NOMO-1 treated with DMSO at 0.1 percent for 48 hours (cell line): ENCODE results near the gene SLC39A11.

Experiments used
- DNase-seq: peaks from one replicate; lab custom pipeline; 2025; ENCODE audit not compliant: unreplicated experiment; lab: John Stamatoyannopoulos, UW

The SLC39A11 gene

DNA sequence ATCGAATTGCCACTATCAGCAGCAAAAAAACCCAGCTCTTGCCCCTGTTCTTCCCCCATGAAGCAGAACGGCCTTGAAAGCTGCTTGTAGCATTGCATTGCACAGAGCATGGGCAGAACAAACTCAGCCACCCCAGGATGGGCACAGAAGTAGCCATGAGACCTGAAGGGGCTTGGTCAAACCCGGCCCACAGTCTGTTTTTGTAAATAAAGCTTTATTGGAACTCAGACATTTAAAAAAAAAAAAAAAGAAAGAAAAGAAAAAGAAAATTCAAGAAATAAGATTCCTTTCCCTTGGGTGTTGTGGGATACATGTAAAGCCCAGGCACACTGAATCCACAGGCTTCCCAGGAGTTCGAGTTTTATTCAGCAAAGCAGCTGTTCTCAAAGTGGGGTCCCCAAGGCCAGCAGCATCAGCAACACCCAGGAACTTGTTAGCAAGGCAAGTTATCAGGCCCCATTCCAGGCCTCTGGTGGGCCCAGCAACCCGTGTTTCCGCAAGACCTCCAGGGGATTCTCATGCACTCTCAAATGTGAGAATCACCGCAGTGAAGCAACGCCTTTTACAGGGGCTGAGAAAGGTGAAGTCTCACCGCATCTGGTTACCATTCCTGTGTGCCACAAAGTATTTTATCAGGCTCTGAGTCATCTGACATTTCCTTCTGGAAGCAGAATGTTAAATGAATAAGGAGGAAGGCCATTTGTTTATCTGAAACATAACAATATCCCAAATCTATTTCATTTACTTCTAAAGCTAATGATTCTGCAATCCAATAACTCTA is 108.2 kb downstream of the SLC39A11 start:
- DNase-seq = no peak

GRCh38 chr17:72982680-72983079 is 109.8 kb downstream of the SLC39A11 start:
- no peak for DNase-seq

DNA sequence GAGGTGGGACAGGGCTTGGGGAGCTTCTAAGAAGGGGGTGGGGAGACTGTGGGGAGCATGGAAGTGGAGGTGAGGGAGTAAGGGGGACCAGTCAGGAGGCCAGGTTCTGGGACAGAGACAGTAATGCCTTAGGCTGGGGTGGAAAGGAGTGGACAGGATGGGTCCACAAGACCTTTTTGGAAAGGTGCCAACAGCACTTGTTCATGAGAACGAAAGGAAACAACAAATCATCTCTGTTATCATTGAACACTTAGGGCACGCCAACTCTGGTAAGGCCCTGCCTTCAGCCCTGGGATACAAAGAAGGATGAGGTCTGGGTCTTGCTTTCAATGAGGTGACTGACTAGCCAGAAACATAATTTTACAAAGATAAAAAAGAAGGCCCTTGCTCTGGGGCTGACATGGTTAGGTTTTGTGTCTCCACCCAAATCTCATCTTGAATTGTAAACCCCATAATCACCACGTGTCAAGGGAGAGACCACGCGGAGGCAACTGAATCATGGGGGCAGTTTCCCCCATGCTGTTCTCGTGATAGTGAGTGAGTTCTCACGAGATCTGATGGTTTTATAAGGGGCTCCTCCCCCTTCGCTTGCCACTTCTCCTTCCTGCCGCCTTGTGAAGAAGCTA is 113.8 kb downstream of the SLC39A11 start:
- DNase-seq = no peak

DNA sequence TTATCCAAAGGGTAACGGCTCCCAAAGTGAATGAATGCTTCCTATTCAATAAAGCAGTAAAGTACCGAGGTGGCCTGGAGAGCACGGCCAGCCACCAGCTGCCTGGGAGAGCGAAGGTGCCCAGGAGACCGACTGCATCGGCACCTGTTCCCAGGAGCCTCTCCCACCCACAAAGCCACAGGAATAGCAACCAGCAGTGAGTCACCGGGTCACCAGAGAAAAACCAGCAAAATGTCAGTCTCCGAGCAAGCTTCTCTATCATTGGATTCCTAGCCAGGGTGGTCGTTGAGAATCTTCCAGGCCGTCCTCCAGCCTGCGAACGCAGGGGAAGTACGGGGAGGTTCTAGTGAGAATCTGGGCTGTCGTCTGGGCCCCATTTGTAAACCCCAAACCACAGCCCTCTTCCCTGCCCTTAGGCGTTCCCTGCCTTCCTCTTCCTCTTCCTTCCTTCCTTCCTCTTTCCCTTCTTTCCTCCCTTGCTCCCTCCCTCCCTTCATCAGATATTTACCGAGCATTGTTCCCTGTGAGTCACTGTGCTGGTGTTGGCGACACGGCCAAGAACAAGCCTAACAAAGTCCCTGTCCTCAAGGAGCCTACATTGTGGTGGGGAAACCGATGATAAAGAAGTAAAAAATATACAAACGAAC is 114.6 kb downstream of the SLC39A11 start:
- DNase-seq = peak; percentile 37

DNA sequence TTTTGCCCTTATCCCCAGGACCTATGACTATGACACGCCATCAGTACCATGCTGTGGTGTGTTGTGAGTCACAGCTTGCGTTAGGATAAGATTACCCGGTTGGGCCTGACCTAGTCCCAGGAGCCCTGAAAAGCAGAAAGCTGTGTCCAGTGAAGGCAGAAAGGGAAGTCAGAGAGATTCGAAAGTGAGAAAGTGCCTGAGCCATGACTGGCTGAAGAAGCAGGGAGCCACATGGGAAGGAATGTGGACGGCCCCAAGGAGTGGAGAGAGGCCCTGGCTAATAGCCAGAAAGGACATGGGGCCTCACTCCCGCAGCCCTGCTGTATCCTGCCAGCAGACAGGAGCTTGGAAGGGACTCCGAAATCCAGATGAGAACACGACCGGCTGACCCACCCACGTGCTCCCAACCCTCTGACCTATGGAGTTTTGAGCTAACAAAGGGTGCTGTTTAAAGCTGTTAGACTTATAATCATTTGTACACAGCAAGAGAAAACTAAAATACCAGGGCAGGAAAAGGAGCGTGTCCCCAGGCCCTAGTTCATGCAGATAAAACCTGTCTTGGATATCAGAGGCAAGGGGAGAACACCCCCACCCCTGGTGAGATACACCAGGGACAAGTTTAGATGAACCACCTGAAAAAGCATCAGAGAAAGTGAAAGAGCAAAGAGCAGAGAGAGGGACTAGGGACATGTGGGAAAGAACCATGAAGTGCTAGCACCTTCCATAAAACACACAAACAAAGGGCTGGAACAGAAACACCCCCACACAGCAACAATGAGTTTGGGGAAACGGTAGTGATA is 115.3 kb downstream of the SLC39A11 start:
- peak; percentile 86 for DNase-seq

DNA sequence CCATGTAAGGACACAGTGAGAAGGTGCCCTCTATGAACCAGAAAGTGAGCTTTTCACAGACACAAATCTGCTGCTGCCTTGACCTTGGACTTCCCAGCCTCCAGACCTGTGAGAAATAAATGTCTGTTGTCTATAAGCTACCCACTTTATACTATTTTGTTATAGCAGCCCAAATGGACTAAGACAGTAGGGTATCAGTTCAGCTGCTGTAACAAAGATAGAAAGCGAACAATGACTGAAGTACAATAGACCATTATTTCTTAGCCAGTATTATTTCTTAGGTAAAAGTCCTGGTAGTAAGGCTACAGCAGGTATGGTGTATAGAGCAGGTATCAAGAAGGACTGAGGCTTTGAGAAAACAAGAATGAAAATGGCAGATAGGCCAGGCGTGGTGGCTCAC is 117.0 kb downstream of the SLC39A11 start:
- DNase-seq = no peak

DNA sequence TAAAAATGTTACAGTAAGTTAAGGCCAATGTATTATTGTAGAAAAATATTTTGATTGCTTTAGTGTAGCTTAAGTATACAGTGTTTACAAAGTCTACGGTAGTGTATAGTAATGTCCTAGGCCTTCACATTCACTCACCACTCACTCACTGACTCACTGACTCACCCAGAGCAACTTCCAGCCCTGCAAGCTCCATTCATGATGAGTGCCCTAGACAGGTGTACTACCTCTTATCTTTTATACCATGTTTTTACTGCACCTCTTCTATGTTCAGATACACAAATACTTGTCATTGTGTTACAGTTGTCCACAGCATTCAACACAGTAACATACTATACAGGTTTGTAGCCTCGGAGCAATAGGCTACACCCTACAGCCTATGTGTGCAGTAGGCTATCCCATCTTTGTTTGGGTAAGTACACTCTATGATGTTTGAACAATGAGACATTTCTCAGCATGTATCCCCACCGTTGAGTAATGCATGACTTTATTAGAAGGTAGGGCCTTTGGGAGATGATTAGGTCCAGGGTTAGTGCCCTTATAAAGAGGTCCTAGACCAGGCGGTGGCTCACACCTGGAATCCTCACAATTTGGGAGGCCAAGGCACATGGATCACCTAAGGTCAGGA is 117.8 kb downstream of the SLC39A11 start:
- no peak for DNase-seq

GRCh38 chr17:72972263-72972951 is 120.1 kb downstream of the SLC39A11 start:
- no peak for DNase-seq

- no peak for DNase-seq
Measured at GRCh38 chr17:72971226-72971880, 121.1 kb downstream of the SLC39A11 start.

DNA sequence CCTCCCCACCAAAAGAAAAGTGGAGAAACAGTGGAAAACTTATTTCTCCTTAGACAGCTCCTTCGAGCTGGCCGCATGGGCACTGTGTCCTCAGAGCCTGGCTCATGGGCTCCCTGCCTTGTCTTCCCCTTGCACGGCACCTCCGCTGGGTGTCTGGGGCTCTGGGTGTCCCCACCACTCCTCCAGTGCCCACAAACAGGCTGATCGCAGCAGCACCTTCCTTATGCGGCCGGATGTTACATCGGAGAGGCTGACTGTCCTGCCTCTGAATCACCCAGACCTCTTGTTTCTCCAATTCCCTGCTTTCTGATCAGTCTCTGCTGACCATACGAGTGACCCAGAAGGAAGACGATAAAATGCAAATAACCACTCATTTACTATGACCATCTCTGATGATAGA is 121.7 kb downstream of the SLC39A11 start:
- DNase-seq = no peak

DNA sequence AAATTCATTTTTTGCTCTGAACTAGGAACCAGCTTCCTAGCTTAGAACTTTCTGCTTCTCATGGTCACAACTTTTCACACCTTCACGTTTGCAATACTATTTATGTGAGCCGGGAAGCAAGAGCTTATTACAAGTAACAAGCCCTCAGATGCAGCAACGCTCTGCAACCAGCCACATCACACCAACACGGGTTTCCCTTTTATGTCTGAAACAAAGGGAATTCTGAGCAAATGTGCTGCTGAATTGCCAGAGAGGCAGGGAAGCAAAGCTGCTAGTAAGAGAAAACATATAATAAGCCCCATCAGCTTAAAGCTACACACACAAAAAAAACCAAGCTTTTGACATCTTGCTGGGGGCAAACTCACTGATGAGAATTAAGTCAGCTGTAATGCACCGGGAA is 122.2 kb downstream of the SLC39A11 start:
- DNase-seq = no peak

DNA sequence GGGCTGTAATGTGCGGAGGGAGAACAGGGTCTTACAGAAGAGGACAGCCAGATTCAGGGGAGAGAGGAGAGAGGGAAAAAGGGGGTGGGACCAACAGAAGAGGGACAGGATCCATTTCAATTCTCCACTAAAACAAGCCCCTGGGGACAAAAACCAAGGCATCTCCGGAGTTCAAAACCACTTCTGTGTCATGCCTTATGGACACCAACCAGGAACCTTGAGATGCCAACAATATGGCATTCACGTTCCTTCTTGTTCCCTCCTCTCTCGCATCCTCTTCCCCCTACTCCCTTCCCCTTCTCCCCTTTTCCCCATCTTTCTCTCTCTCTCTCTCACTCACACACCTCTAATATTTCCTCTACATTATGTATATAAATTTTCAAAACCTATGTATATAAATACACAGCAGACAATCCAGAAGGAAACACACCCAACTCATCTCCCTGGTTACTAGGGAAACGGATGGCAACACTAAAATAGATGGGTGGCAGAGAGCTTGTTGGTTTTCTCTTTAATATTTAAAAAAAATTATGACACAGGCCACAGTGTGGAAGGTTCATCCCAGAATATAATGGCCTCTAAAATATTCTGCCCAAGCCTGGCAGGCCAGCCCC is 123.1 kb downstream of the SLC39A11 start:
- no peak for DNase-seq

DNA sequence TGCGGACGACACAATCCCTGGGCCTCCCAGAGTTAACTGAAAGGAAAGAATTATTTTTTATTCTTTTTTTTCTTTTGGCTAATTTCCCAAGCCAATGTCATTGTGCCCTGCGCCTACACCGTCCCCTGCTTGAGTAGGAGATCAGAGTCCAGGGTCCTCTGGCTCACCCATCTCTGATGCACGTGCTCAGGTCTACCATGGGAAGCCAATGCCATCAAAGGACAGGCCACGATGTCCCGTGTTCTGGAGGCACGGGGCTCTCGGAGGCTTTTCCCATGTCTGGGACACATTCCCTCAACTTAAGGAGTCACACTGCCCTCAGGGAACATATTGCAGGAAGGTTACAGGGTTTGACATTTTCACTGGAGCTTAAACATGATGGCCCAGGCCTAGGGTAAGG is 123.7 kb downstream of the SLC39A11 start:
- DNase-seq = no peak

DNA sequence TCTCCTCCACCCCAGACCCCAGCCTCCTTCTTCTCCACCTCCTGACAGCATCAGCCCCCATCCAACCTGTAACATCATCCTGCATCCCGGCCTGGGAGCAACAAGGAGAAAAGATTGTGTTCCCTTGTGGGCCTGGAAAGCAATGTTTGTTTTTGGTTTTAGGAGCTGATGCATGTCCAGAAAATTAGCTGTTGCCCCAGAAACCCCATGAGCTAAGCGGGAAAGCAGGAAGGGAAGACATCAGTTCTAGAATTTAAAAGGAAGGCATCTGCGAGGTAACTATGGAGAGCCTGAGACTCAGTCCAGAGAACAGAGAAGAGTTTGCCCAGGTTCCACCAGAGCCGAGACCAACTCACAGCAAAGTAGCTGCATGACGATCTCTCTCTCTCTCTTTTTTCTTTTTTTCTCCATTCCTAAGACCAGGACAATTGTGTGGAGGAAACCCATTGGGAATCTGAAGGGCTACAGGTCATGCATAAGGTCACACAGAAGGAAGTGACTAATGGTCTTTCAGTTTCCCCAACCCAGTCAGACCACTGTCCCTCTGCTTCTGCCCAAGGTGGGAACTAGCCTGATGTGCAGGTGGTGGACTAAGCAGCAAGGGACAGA is 124.4 kb downstream of the SLC39A11 start:
- DNase-seq = no peak

DNA sequence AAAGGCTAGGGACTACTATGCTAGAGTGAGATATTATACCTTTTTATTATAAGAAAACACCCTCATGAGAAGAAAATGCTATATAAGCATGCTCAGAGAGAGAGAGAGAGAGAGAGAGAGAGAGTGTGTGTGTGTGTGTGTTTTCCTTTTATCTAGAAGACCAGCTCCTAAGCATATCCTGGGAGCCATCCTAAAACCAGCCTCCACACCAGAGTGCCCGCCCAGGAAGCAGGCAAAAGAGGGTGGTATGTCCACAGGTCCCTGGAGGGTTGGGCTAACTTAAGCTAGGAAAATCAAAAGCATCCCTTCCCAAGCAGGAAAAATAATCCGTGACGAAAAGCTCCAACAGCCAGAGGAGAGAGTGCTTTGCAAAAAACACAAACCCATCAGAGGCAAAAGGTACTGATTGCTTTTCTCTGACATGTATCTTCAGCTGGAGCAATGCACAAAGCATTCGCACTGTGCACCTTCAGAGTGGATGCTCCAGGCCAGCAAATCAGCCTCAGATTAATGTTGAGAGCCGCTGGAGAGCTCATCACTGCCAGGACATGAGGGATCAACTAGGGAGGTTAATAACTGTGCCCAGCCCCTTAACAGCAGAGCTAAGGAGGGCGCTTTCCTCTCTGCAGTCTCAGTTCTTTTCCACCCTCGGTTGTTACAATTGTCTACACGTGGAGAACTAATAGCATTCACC is 125.1 kb downstream of the SLC39A11 start:
- no peak for DNase-seq

GRCh38 chr17:72962106-72962505 is 130.4 kb downstream of the SLC39A11 start:
- DNase-seq = no peak

GRCh38 chr17:72955391-72956140 is 136.9 kb downstream of the SLC39A11 start:
- DNase-seq = peak; percentile 9

GRCh38 chr17:72954579-72954978 is 137.9 kb downstream of the SLC39A11 start:
- no peak for DNase-seq
